Ishikawa (cell line): Measurements from ENCODE around the gene HES3.

Source experiments
- CEBPB ChIP-seq: IDR thresholded peaks from 2 replicates; pipeline ENCODE4 v1.6.1; 2012
- USF1 ChIP-seq: IDR thresholded peaks from 2 replicates; pipeline ENCODE4 v1.6.1; 2012

DNA sequence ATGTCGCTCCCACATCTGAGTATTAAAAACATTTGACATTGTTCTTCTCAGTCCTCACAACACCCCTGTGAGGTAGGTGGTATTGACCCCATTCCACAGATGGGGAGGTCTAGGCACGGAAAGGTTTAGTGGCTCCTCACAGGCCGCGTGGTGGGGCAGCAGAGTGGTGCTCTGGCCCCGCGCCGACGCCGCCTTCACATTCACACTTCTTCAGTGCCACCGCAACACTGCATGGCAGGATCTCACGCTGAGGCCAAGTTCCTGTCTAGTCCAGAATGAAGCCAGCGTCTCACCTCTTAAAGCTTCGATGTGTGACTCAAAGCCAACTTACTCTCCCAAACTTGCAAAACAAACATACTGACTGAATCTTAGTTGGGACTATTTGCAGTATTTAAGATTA is 20.4 kb upstream of the HES3 start:
- no peak for TF ChIP-seq CEBPB
- no peak for TF ChIP-seq USF1
